ENCODE data around the gene METTL22. TPM values are rescaled to one million over a fixed set of nuclear protein-coding genes. Genes with fewer than 3 reads are reported as not detected.

The METTL22 gene
- polyA plus RNA-seq, 1 donor from 2014 or later, result 51.3 TPM

DNA sequence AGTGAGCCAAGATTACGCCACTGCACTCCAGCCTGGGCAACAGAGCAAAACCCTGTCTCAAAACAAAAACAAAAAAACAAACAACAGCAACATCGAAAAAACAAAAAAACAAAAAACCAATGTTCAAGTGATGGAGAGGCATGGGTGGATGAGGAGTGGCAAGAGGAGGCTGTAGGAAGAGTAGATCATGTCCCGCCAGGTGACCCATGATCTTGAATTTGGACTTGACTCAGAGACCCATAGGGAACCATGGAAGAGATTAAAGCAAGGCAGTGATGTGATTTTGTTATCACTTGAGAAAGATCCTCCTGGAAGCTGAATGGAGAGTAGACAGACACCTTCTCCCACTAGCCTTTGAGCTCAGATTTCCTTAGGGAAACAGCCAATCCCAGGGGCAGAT, 64.1 kb downstream of the METTL22 start:
- Histone ChIP-seq H3K4me3 (ENCODE audit: low read length) (peak overlapping the region; percentile 49), H3F3A (ENCODE audit: insufficient read depth, low read length, poor library complexity, severe bottlenecking) (no peaks in the 10 kb centered on the region), H3K4me2 (ENCODE audit: low read length) (peak overlapping the region; percentile 6), H2AFZ (ENCODE audit: low read depth, low read length) (no peak overlapping the region), H3K9ac (ENCODE audit: low read length) (peak overlapping the region; percentile 54), H4K20me1 (ENCODE audit: insufficient read depth) (no peaks in the 10 kb centered on the region), H3K9me3 (ENCODE audit: low read length) (peaks cover 11% of the 10 kb centered on the region), H3K9me2 (ENCODE audit: insufficient read depth, low read length) (no peaks in the 10 kb centered on the region), H3K79me2 (replicated peaks; ENCODE audit: insufficient read depth, low read length) (no peaks in the 10 kb centered on the region), H3K36me3 (ENCODE audit: insufficient read depth, low read length) (no peaks in the 10 kb centered on the region), H3K27ac (ENCODE audit: low read length) (peak overlapping the region; percentile 36), H3K27me3 (ENCODE audit: insufficient read depth, low read depth, low read length) (no peaks in the 10 kb centered on the region)
- no peak for TF ChIP-seq EZH2 (IDR thresholded peaks at IDR 0.05; ENCODE audit: borderline replicate concordance, insufficient read depth, low read length, poor library complexity, severe bottlenecking)
- no peak for TF ChIP-seq MXI1 (conservative IDR thresholded peaks at IDR 0.05; ENCODE audit: poor library complexity, severe bottlenecking)
- no peak for TF ChIP-seq RAD21 (conservative IDR thresholded peaks at IDR 0.05)
- TF ChIP-seq, protein P1, sequence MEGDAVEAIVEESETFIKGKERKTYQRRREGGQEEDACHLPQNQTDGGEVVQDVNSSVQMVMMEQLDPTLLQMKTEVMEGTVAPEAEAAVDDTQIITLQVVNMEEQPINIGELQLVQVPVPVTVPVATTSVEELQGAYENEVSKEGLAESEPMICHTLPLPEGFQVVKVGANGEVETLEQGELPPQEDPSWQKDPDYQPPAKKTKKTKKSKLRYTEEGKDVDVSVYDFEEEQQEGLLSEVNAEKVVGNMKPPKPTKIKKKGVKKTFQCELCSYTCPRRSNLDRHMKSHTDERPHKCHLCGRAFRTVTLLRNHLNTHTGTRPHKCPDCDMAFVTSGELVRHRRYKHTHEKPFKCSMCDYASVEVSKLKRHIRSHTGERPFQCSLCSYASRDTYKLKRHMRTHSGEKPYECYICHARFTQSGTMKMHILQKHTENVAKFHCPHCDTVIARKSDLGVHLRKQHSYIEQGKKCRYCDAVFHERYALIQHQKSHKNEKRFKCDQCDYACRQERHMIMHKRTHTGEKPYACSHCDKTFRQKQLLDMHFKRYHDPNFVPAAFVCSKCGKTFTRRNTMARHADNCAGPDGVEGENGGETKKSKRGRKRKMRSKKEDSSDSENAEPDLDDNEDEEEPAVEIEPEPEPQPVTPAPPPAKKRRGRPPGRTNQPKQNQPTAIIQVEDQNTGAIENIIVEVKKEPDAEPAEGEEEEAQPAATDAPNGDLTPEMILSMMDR (IDR thresholded peaks at IDR 0.05; ENCODE audit: poor library complexity, severe bottlenecking), result no peak
- no peak for TF ChIP-seq EP300 (conservative IDR thresholded peaks at IDR 0.05; ENCODE audit: poor library complexity, severe bottlenecking)
- no peak for TF ChIP-seq TAF1 (IDR thresholded peaks at IDR 0.05; ENCODE audit: low read depth)
- TF ChIP-seq, protein P2, sequence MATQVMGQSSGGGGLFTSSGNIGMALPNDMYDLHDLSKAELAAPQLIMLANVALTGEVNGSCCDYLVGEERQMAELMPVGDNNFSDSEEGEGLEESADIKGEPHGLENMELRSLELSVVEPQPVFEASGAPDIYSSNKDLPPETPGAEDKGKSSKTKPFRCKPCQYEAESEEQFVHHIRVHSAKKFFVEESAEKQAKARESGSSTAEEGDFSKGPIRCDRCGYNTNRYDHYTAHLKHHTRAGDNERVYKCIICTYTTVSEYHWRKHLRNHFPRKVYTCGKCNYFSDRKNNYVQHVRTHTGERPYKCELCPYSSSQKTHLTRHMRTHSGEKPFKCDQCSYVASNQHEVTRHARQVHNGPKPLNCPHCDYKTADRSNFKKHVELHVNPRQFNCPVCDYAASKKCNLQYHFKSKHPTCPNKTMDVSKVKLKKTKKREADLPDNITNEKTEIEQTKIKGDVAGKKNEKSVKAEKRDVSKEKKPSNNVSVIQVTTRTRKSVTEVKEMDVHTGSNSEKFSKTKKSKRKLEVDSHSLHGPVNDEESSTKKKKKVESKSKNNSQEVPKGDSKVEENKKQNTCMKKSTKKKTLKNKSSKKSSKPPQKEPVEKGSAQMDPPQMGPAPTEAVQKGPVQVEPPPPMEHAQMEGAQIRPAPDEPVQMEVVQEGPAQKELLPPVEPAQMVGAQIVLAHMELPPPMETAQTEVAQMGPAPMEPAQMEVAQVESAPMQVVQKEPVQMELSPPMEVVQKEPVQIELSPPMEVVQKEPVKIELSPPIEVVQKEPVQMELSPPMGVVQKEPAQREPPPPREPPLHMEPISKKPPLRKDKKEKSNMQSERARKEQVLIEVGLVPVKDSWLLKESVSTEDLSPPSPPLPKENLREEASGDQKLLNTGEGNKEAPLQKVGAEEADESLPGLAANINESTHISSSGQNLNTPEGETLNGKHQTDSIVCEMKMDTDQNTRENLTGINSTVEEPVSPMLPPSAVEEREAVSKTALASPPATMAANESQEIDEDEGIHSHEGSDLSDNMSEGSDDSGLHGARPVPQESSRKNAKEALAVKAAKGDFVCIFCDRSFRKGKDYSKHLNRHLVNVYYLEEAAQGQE (IDR thresholded peaks at IDR 0.05; ENCODE audit: borderline replicate concordance), result no peak
- TF ChIP-seq POLR2AphosphoS5 (IDR thresholded peaks at IDR 0.05), result no peak

DNA sequence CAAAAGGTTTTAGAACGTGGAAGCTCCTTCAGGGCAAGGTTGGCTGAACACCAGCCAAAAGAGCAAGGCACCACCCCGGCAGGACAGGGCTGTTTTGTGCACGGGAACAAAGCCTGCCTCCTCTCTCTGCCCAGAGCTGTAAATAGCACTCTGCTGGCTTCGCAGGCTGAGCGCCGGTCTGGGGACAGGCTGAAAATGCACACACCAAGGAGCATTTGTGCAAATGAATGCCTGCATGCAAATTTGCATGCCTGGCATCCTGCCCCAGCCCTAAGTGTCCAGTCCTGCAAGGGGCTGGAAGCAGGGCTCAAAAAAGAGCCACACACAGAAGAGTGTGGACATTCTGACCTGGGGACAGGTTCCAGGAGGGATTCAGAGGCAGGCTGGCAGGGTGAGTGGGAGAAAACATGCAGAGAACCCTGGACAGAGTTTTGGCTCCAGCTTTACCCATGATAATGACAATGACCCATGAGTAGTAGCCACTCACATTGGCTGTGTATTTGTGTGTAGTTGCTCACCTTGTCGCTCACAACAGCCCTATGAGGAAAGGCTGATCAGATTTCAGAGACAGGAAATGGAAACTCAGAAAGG, 64.6 kb downstream of the METTL22 start:
- Histone ChIP-seq H3K4me3 (ENCODE audit: low read length) (peak overlapping the region; percentile 49), H3K9ac (ENCODE audit: low read length) (peak overlapping the region; percentile 54), H3F3A (ENCODE audit: insufficient read depth, low read length, poor library complexity, severe bottlenecking) (no peaks in the 10 kb centered on the region), H3K36me3 (ENCODE audit: insufficient read depth, low read length) (no peaks in the 10 kb centered on the region), H3K9me3 (ENCODE audit: low read length) (peaks cover 11% of the 10 kb centered on the region), H3K79me2 (replicated peaks; ENCODE audit: insufficient read depth, low read length) (no peaks in the 10 kb centered on the region), H3K27me3 (ENCODE audit: insufficient read depth, low read depth, low read length) (no peaks in the 10 kb centered on the region), H3K9me2 (ENCODE audit: insufficient read depth, low read length) (no peaks in the 10 kb centered on the region), H3K4me2 (ENCODE audit: low read length) (peak overlapping the region; percentile 6), H3K27ac (ENCODE audit: low read length) (peak overlapping the region; percentile 36), H2AFZ (ENCODE audit: low read depth, low read length) (no peak overlapping the region), H4K20me1 (ENCODE audit: insufficient read depth) (no peaks in the 10 kb centered on the region)
- TF ChIP-seq MXI1 (conservative IDR thresholded peaks at IDR 0.05; ENCODE audit: poor library complexity, severe bottlenecking) (no peak), POLR2AphosphoS5 (IDR thresholded peaks at IDR 0.05) (no peak), SMC3 (conservative IDR thresholded peaks at IDR 0.05; ENCODE audit: poor library complexity) (no peak), EZH2 (IDR thresholded peaks at IDR 0.05; ENCODE audit: borderline replicate concordance, insufficient read depth, low read length, poor library complexity, severe bottlenecking) (no peak), RAD21 (conservative IDR thresholded peaks at IDR 0.05) (no peak), TAF1 (IDR thresholded peaks at IDR 0.05; ENCODE audit: low read depth) (no peak)
- TF ChIP-seq, protein P1 (IDR thresholded peaks at IDR 0.05; ENCODE audit: poor library complexity, severe bottlenecking), result no peak
